GM18861 (cell line): ENCODE data around the gene SEMA3B.
"Not testable (repeated sequence)": the region's sequence is repeated elsewhere in the genome, so short reads cannot be mapped to it uniquely, and the experiment has no call there.

Experiments
- ATAC-seq: cut with Tn5 transposase; IDR thresholded peaks from one replicate; pipeline ENCODE4 v1.9.1; 2021; ENCODE audit not compliant: unreplicated experiment

The SEMA3B gene

DNA sequence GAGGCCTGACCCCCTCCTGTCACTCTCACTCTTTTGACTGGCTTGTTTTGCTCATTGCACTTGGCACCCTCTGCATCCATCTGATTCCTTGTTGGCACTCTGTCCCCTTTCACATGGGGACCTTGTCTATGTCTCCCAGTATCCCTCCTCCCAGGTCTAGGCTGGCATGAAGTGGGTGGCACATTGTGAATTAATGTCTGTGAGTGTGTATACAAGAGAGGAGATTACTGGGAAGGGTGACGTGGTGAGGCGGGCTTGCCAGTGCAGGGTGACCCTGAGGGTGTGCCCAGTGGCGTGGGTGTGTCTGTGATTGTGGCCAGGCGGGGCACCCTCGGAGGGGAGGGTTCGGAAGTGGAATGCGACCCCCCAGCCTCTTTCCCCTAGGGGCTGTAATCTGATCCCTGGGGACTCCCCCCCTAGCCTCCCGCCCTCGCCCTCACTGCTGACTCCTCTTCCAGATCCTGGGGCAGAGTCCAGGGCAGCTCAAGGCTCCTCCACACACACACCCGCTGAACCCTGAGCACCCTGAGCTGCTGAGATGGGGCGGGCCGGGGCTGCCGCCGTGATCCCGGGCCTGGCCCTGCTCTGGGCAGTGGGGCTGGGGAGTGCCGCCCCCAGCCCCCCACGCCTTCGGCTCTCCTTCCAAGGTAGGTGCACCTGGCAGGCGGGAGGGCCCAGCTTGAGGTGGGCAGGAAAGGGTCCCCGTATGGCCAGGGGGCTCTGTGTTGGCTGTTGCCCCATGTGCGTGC lies at the start of gene SEMA3B:
TSS of gene SEMA3B (plus strand) at position 445 of the 749 bp plus-strand sequence. CDS start at position 539, 94 bp downstream.
- ATAC-seq: no peak

DNA sequence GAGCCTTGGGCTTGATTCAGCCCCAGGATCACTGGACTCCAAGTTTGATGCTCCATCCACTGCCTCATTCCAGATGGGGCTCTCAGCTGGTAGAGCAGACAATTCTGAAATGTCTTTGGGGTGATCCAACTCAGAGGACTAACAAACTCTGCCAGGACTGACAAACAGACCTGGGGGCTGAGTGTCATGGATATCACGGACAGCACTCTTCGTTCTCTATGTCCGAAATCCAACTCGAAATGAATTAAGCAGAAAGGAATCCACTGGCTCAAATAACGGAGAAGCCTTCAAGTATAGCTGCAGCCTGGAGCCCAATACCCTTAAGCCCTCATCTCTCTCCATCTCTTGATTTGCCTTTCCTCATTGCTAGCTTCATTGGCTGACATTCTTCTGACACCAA lies 49.7 kb upstream of the SEMA3B start:
- no peak for ATAC-seq

DNA sequence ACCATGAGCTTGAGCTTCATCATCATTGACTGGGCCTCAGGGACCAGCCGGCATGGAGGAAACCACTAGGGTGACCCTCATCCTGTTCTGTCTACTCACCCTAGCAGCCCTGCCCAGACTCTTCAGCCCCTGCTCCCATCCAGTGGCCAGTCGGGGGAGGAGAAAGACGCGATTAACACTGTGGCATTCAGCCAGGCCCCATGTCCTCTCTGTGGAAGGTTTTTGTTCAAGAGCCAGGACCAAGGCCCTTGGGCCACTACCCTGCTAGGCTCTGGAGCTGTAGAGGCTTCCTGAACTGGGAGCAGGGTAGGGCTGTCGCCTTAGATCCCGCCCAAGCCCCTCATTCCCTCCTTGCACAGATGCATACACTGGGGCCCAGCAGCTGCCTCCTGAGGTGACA lies 48.8 kb upstream of the SEMA3B start:
- no peak for ATAC-seq

DNA sequence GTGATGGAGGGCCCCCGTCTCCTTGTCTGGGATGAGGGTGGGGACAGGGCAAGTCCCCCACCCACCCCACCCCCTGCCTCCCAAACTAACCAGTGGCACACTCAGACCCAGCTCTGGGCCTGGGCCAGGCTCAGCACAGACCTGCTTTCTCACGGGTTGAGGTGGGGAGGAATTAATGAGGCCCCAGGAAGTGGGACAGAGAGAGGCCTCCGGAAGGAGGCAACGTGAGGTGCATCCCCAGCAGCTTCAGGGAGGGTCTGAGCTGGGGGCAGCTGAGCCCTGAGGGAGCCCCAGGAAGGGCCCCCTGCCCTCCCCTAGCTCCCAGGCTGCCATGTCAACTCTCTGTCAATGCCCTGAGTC lies 47.9 kb upstream of the SEMA3B start:
- no peak for ATAC-seq

DNA sequence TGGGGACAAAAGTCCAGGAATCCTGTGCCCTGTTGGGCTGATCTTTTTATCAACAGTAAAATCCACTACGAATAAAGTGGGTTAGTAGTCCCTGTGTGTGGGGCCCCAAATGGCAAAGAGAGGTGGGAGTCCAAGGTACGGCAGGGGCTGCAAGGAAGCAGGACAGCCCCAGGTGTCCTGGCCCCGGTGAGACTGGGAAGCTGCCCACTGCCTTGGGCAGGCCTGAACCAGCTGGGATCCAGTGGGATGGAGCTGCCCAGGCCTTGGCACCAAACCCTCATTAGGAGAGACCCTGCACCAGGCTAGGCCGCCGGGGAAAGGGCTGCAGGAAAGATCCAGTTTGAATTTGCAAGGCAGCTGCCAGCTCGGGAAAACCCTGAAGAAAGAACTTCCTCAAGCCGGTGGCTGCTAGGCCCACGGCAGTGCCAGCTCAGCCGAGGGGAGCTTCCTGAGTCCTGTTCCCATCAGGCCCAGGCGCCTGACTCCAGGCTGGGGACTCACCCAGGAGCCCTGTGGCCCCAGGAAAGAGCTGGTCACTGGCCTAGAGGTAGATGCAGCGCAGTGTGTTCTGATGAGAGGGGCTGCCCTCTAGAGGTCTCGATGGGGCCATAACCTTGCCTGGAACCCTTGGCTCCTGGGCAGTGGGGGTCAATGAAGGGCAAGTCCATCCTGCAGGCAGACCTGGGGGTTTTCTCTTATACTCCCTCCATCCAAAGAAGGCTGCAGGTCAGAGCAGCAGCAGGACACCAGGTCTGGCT lies 47.4 kb upstream of the SEMA3B start:
- no peak for ATAC-seq

DNA sequence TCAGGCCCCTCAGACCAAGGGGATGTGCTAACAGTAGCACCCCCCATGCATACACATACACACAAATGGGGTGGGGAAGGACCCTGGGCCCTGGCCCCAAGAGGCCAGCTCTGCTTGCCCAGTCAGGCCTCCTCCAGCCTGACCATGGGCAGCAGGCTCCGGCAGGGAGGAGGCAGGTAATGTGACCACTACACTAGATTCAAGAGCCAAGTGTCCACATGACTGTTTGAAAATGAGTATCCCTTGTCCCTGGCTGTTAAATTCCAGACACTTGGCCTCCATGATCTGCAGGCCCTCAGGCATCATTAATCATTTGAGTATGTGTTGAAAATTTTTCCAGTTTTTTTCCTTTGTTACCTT lies 46.8 kb upstream of the SEMA3B start:
- no peak for ATAC-seq

DNA sequence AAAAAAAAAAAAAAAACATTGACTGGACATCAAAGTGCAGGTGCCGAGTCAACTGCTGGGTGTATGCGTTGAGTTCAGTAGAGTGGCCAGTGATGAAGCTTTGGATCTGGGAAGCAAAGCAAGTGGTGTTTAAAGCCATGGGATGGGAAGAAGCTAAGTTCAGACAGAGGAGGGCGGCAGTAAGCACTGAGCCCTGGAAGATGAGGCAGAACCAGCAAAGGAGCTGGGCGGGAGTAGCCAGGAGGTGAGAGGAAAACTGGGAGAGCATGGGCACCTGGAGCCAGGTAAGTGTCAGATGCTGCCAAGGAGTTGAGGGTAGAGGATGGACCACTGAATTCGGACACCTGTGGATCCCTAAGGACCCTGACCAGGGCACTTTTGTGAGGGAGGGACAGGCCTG lies 44.3 kb upstream of the SEMA3B start:
- no peak for ATAC-seq

DNA sequence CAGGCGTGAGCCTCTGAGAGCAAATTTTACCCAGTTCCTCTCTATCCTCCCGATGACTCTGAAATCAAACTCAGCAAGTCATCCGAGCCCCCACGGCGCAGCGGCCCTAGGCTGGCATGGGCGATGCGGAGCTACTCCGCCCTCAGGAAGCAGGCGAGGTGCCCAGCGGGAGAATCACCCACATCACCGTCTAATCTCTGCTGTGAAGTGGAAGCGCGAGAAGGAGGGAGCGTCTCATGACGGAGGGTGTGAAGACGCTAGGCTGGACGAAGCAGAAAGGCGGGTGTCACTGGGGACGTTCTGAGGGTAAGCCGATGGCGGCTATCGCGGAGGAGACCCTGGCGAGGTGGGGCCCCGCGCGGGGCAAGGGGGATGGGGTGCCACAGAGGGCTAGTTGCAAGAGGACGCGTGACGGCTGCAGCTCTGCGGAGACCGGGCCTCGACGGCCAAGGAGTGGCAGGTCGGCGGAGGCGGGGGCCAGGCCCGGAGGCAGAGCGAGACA lies 42.0 kb upstream of the SEMA3B start:
- ATAC-seq: peak; percentile 4

DNA sequence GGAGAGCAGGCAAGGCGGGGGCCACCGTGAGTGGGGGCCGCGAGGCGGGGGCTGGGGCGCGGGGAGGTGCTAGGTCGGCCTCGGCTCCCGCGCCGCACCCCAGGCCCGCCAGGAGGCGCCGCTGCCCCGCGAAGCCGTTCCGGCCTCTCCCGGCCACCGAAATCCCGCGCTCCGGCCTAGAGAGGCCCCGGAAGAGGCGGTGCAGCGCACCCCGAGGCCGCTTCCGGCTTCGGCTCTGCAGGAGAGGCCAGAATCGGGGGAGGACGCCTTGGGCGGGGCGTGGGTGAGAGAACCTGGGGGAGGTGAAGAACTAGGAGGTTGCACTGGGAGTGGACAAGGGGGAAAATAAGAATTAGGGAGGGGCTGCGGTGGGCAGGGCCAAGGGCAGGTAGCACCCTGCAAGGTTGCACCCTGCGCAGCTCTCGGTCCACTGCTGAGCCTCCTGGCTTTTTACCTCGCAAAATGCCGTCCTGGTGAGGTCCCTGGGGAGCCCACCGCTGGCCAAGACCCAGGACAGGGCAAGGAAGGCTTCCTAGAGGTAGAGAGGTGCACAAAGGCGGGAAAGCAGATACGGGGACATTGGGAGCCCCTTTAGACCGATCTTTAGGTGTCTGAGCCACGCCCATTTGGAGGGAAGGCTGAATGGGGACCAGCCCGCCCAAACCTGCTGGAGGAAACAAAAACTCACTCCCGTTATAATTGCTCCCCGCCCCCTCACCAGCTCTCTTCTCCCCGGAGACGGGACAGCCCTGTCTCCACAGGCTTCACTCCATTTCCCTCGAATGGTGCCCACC lies 41.4 kb upstream of the SEMA3B start:
- peak; percentile 82 for ATAC-seq

DNA sequence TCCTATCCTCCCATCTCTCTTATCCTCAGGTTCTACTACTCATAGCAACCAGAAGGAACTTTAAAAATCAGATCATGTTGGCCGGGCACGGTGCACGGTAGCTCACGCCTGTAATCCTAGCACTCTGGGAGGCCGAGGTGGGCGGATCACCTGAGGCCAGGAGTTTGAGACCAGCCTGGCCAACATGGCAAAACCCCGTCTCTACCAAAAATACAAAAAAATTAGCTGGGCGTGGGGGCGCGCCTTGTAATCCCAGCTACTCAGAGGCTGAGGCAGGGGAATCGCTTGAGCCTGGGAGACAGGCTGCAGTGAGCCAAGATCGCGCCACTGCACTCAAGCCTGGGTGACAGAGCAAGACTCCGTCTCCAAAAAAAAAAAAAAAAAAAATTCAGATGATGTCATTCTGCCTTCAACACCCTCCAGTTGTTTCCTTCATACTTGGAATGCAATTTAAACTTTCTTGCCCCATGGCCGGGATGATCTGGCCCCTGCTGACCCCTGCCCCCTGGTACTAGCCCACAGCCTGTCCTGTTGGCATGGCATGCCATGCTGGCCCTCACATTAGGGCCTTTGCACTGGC lies 40.7 kb upstream of the SEMA3B start:
- ATAC-seq: not testable (repeated sequence)

DNA sequence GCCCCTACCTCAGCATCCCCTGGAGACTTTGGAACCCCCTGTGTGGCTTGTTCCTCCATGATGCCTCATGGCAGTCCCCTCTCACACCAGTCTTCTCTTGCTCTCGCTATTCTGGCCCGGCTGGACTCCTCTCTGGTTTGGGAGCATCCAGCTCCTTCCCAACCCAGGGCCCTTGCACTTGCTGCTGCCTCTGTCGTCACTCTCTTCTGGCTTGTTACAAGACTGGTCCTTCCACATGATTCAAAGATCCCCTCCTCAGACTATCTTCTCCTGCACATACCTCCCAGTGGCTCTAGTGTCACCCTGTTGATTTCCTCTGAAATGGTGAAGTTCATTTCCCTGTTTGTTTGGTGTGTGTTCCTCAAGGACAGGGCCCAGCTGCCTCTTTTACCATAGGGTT lies 39.5 kb upstream of the SEMA3B start:
- ATAC-seq: no peak

DNA sequence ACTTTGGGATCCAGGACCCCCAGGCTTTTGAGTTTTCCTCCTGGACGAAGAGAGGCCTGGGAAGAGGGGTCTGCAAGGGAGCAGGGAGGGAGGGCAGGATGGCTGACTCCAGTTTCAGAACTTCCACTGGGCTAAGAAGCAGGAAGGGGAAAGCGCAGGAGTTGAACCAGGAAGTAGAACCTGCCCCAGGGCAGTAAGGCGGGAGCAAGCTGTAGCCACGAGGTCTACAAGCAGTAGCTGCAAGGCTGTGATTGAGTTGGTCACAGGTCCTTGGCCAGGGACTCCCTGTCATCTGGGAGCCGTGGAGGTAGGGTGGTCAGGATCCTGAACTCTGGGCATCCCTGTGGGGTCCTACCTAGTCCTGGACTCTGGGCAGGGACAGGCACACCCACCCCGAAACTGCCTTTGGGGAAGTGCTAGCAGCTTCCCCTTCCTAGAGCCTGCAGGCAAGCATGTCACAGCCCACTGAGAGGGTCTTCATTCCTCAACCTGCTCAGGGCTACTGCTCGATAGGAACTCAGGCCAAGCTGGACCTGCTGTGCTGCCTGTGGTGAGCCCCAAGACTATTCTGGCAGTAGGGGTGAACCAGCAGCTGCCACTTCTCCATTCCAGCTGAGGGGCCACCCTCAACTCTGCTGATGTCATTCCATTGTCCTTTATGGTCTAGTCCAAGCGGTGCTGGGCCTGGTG lies 38.7 kb upstream of the SEMA3B start:
- ATAC-seq: no peak

DNA sequence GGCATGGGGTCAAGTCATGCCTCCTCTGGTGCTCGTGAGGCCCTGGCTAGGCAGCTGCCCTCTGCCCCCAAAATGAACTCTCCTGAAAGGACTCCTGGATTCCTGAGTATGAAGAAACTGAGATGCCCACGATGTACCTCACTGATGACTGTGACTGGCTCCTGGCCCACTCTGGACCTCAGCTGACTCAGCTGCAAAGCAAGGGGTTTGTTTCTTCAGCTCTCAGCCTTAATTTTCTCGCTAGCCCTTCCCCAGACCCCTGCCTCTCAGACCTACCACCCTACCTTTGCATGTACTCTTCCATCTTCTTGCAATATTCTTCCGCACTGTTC lies 38.2 kb upstream of the SEMA3B start:
- no peak for ATAC-seq

DNA sequence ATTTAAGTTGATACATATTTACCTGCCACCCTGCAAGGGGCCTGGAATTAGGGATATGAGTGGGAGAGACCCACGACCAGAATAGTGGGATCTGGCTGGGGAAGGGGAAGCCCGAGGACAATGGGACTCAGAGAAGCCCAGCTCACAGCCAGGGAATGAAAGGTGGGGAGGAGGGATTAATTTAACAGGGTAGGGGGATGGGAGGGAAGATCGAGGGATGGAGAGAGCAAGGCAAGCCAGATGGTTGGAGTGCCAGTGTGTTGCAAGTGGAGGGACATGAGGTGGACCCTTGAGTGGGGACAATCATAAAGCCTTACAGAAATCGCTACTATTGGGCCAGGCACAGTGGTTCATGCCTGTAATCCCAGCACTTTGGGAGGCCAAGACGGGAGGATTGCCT lies 37.4 kb upstream of the SEMA3B start:
- ATAC-seq: no peak

DNA sequence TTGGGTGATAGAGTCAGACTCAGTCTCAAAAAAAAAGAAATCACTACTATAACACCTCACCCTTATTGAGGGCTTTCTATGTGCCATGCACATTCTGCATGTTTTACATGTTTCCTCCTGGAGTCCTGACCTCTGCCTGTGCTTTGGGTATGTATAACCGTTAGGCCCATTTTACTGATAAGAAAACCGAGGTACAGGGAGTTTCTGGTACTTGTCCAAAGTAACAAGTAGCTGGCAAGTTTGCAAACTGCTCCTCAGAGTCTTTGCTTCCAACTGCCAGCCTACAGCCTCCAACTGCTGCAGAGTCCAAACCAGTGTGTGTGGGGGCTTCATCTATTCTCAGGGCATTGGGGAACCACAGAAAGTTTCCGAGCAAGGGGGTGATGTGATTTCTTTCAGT lies 36.6 kb upstream of the SEMA3B start:
- ATAC-seq: no peak

DNA sequence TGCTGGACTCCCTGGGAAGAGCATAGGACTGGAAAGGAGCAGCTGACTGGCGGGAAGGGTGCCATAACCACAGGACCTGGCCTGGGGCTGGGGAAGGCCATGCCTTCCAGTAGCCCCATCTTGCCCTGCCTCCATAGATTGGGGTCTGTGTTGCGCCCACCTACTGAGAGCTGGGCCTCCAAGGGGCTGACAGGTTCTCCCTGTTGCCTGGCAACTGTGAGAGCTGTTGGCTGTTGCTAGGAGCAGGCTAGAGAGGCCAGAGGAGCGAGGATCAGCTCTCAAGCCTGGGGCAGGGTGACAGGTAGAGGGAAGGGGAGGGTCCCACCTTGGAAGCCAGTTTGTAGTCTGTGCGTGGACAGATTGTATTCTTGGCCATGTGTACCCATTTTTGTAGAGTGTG lies 35.8 kb upstream of the SEMA3B start:
- no peak for ATAC-seq

DNA sequence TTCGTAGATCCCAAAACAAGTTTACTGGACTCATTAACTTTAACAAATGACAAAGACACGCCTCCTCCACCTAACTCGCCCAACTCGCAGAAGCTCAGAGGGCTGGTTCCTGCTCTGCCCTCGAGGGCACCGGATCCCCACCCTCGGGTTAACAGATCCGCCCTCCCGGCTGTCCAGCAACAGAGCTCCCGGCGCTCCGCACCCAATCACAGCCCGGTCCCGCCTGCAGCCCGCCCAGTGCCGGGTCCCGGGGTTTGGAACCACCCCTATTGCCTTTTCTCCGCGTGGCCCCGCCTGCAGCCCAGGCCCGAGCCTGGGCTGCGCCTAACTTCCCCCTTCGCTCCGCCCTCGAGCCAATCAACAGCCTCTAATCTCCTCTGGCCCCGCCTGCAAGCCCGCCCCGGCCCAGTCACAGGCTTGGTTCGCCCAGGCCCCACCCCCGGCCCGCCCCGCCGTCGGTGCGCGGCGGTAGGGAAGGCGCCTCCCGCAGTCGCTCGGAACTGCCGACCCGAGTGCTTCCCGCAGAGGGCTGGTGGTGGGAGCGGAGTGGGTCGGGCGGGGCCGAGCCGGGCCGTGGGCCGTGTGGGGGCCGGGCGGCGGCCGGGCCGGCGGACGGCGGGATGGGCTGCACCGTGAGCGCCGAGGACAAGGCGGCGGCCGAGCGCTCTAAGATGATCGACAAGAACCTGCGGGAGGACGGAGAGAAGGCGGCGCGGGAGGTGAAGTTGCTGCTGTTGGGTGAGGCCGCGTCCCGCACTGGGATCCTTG lies 33.0 kb upstream of the SEMA3B start, which contains the start of gene GNAI2:
TSS of gene GNAI2 (plus strand) at position 489 of the 768 bp plus-strand sequence. CDS start at position 621, 132 bp downstream.
- peak; percentile 86 for ATAC-seq

DNA sequence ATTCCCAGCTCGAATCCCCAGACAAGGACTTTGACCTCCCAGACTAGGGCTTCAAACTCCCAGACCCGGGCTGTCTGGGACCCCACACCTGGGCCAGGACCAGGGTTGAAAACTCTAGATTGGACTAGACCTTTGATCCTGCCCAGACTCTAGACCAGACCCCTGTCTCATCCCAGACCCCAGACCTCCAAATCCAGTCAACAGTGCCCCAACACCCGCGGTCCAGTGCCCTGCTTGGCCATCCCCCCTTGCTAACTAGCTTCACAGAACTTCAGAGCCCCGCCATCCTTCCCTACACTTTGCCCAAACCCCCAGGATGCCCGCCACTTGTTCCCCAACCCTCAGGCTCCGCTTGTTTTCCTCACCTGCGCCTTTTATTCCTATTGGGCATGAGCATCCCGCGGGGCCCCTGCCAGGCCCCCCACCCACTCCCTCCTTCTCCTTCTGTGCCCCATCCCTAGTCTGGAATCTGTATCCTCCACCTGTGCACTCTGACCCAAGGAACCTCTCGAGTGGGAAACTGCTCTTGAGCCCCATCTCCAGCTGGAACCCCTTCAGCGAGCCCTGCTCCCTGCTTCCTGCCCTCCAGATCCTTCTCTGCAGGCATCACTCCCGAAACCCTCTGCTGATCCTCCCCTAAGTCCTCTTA lies 32.3 kb upstream of the SEMA3B start:
- no peak for ATAC-seq

DNA sequence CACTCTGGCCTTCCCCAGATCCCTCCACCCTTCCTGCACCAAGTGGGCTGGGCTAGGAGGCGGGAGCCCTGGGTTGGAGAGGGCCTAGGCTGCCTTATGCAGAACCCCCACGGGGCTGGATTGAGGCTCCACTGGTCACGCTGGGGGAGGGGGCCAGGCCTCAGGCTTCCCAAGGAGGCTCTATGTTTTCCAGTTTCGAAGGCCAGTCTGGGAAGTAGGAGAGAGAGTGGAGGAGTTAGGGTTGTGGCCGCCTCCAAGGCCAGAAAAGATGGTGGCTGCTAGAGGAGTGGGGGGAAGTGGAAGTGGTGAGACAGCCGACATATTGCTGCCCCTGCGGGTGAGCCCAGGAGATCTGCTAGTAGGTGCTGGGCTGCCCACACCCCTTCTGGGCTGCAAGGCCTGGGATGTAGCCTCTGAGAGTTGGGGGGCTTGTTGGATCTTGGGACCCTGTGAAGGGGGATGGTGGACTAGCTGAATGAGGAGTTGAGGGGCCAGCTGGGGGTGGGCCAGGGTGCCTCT lies 31.8 kb upstream of the SEMA3B start:
- ATAC-seq: no peak
